HG03060 (cell line): ENCODE results near the gene ARNT2.

ENCODE experiments used
- ATAC-seq: cut with Tn5 transposase; IDR thresholded peaks from one replicate; pipeline ENCODE4 v1.9.1; 2021; ENCODE audit warnings: low read depth, moderate number of reproducible peaks; ENCODE audit not compliant: unreplicated experiment

Gene ARNT2

GRCh38 chr15:80405554-80405850, 1.3 kb downstream of the ARNT2 start:
- no peak for ATAC-seq

DNA sequence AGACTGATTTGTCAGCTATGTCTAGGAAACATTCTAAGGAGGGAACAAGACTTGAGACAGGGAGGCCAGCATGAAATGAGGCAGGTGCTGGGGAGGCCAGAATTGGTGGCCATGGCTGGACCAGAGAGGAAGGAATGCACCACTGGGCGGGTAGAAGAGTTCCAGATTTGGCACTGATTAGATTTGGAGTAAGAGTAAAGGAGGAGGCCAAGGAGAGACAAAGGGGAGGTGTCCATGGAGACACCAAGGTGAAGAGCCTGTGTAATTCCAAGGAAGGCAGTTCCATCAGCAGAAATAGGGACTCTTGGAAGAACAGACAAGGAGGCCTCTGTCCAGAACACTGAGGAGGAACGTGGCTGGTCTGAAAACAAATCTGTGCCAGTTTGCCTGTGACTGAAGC, 1.8 kb downstream of the ARNT2 start:
- ATAC-seq, result no peak

- no peak for ATAC-seq
These were observed 7.7 kb downstream of the ARNT2 start for GRCh38 chr15:80411788-80412288.

- ATAC-seq, result no peak
These were observed 10.6 kb downstream of the ARNT2 start for GRCh38 chr15:80414546-80415357.

DNA sequence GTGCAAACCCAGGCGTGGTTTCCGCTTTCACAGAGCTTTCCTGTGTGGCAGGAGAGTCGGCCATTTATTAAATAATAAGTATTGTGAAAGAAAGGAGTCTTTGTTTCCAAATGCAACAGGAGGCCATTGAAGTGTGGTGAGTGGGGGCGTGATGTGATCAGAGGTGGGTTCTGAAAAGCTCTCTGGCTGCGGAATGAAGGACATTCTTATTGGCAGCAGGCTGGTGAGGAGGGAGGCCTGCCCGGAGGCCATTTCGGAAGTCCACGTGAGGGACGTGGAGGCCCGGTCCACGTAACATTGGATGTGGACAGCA, 11.1 kb downstream of the ARNT2 start:
- ATAC-seq, result no peak

- ATAC-seq, result no peak
These were observed 12.5 kb downstream of the ARNT2 start for GRCh38 chr15:80416702-80417101.

- ATAC-seq, result no peak
These were observed 14.8 kb downstream of the ARNT2 start for GRCh38 chr15:80418892-80419537.

- no peak for ATAC-seq
These were observed 15.4 kb downstream of the ARNT2 start for GRCh38 chr15:80419546-80419945.

GRCh38 chr15:80420658-80421057, 16.5 kb downstream of the ARNT2 start:
- ATAC-seq, result no peak

GRCh38 chr15:80423215-80423614, 19.0 kb downstream of the ARNT2 start:
- no peak for ATAC-seq

DNA sequence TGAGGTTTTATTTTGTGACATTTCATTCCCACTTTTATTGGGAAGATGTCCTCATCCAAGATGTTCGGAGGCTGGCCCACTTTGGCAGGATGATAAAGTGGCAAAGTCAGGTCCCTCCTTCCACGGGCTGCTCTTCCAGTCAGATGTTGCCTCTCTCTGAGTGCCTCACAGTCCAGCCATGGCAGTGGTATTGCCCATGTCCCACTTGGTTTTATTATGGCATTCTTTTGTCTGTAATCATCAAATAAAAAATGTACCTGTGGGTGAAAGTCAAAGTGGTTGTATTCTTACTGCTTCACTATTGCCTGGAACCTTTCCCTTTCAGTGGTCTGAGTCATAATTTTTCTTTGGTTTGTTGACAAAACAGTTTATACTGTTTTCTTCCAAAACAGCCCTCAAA, 20.2 kb downstream of the ARNT2 start:
- ATAC-seq, result no peak

GRCh38 chr15:80426316-80426715, 22.1 kb downstream of the ARNT2 start:
- ATAC-seq, result no peak

GRCh38 chr15:80429964-80430363, 25.8 kb downstream of the ARNT2 start:
- ATAC-seq, result no peak

GRCh38 chr15:80431635-80432344, 27.6 kb downstream of the ARNT2 start:
- ATAC-seq, result no peak

- ATAC-seq, result no peak
These were observed 28.1 kb downstream of the ARNT2 start for GRCh38 chr15:80432345-80432702.

- ATAC-seq, result no peak
These were observed 29.7 kb downstream of the ARNT2 start for GRCh38 chr15:80433836-80434235.

- no peak for ATAC-seq
These were observed 30.9 kb downstream of the ARNT2 start for GRCh38 chr15:80434926-80435720.

- ATAC-seq, result no peak
These were observed 32.5 kb downstream of the ARNT2 start for GRCh38 chr15:80436511-80437307.

- no peak for ATAC-seq
These were observed 33.2 kb downstream of the ARNT2 start for GRCh38 chr15:80437334-80437891.

- ATAC-seq, result no peak
These were observed 35.0 kb downstream of the ARNT2 start for GRCh38 chr15:80439140-80439539.
